HEK293 (cell line): ENCODE data around the gene TRIM65.

Experiments
- ZNF561 ChIP-seq: fragments of 450-650 bp; IDR thresholded peaks from 2 replicates; pipeline ENCODE4 v1.5.1; 2018; ENCODE audit warnings: missing biosample characterization, missing genetic modification characterization, borderline replicate concordance
- ZNF677 ChIP-seq: fragments of 450-650 bp; IDR thresholded peaks from 2 replicates; pipeline ENCODE4 v1.5.0; 2018; ENCODE audit warnings: missing biosample characterization, mild to moderate bottlenecking, missing genetic modification characterization, moderate library complexity
- TF ChIP-seq, protein P1 (sequence below): fragments of 450-650 bp; formaldehyde crosslinking; IDR thresholded peaks from 2 replicates; pipeline ENCODE4 v1.5.1; 2016; ENCODE audit warnings: missing biosample characterization, missing genetic modification characterization

DNA sequence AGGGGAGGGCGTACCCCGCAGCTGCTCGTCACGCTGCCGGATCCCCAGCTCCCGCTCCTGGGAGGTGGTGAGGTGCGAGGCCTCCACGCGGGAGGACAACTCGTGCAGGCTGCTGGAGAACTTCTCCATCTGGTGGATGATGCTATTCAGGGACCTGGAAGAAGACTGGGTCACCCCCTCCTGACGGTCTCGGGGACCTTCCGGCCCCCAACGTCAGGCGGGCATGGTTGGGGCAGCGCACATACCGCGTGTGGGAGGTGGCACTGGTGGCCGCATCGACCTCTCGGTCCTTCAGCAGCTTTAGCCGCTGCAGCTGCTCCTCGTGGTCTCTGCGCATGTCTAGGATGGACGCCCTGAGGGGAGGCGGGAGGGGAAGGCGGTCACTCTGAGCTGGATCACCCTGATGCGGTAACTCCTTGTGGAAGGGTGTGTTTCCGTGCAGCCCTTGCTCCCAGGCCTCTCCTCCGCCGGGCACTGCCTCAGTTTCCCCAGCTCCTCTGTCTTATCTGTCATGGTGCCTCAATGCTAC is 21.2 kb upstream of the TRIM65 start:
- TF ChIP-seq, protein P1, sequence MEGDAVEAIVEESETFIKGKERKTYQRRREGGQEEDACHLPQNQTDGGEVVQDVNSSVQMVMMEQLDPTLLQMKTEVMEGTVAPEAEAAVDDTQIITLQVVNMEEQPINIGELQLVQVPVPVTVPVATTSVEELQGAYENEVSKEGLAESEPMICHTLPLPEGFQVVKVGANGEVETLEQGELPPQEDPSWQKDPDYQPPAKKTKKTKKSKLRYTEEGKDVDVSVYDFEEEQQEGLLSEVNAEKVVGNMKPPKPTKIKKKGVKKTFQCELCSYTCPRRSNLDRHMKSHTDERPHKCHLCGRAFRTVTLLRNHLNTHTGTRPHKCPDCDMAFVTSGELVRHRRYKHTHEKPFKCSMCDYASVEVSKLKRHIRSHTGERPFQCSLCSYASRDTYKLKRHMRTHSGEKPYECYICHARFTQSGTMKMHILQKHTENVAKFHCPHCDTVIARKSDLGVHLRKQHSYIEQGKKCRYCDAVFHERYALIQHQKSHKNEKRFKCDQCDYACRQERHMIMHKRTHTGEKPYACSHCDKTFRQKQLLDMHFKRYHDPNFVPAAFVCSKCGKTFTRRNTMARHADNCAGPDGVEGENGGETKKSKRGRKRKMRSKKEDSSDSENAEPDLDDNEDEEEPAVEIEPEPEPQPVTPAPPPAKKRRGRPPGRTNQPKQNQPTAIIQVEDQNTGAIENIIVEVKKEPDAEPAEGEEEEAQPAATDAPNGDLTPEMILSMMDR (tag by site-specific recombination): no peak
- no peak for TF ChIP-seq ZNF561 (tag by site-specific recombination)
- TF ChIP-seq ZNF677: no peak
